Testis (tissue), 2 donors: ENCODE measurements around the gene MPRIP.

Experiments used
- CTCF ChIP-seq, 3 experiments: fragments of 450-650 bp in 2 of 3; fragments of 200-600 bp in 1 of 3; sonication (generic) in 1 of 3; IDR thresholded peaks; one replicate each; pipeline ENCODE4 v1.5.1; 2016 to 2019; ENCODE audit warnings: antibody characterized with exemption in 3 of 3, mild to moderate bottlenecking in 2 of 3, moderate library complexity in 1 of 3
- POLR2A ChIP-seq: fragments of 450-650 bp; IDR thresholded peaks from one replicate; pipeline ENCODE4 v1.6.1; 2017; ENCODE audit warnings: antibody characterized with exemption, mild to moderate bottlenecking, moderate library complexity

GRCh38 chr17:17189559-17189958 is 147.3 kb downstream of the MPRIP start:
- TF ChIP-seq CTCF (IDR thresholded peaks at IDR 0.05) = no peak
- TF ChIP-seq POLR2A = no peak
